Femur (tissue), 1 donor: ENCODE measurements around the gene LARGE2.

Source experiments
- DNase-seq: peaks from one replicate; pipeline ENCODE4 v3.0.0-alpha.2; 2017

Gene LARGE2

DNA sequence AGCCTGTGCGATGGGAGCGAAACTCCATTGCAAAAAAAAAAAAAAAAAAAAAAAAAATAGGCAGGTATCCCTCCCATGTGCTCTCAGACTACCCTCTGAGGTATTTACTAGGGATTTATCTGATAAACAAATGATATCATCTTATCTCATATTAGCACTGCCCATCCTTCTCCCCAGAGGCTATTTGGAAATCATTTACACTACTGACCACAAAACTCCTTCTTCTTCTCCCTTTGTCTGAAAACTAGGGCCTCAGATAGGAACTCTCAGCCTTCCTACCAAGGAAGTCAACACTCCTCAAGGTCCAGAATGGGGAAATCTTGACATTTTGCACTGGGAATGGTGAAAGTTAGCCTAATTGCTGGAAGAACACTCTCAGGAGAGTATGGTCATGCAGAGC is 46.4 kb downstream of the LARGE2 start:
- no peak for DNase-seq

- DNase-seq: no peak
Measured at GRCh38 chr11:45973601-45974000, 51.1 kb downstream of the LARGE2 start.

- DNase-seq: no peak
Measured at GRCh38 chr11:45974806-45975205, 52.4 kb downstream of the LARGE2 start.
